SKM-1 (cell line): ENCODE measurements around the gene MBOAT1.
A peak's percentile ranks its signal among the peaks of the same experiment; 100 is the strongest.
"Not testable (repeated sequence)": the region's sequence is repeated elsewhere in the genome, so short reads cannot be mapped to it uniquely, and the experiment has no call there.

Source experiments
- DNase-seq: peaks from one replicate; lab custom pipeline; 2025; ENCODE audit not compliant: unreplicated experiment; lab: John Stamatoyannopoulos, UW

MBOAT1 gene, protein sequence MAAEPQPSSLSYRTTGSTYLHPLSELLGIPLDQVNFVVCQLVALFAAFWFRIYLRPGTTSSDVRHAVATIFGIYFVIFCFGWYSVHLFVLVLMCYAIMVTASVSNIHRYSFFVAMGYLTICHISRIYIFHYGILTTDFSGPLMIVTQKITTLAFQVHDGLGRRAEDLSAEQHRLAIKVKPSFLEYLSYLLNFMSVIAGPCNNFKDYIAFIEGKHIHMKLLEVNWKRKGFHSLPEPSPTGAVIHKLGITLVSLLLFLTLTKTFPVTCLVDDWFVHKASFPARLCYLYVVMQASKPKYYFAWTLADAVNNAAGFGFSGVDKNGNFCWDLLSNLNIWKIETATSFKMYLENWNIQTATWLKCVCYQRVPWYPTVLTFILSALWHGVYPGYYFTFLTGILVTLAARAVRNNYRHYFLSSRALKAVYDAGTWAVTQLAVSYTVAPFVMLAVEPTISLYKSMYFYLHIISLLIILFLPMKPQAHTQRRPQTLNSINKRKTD

DNA sequence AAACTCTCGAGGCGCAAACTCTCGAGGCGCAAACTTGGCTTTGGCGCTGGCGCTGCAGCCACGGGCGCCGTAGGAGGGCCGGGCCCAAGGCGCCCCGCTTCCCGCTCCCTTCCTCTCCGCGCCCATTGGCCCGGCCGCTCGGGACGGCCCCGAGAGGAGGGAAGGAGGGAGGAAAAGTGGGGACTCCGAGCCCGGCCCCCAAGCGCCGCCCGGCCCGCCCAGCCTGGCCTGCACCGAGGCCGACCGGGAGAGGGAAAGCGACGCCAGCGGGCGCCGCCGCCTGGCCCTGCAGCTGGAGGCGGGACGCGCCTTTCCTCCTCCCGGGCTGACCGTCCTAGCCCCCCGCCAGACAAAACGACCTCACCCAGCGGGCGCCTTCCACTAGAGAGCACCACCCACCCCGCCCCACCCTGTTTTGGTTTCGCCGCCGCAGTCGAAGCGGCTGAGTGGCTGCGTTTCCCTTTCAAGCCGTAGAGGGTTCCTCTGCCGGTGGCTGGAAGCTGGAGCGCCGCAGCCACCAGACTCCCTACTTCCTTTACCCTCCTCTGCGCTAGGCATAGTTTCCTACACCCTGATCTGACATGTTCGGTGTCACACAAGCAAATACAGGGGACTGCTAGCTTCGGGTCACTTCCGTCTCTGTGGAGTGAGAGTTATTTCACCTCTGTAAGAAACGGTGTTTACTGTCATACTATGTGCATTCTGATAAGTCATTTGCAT lies at the start of gene MBOAT1:
Gene MBOAT1 (minus strand): TSS at position 78 of the 720 bp plus-strand sequence. CDS start 235 bp downstream, outside the sequence.
- DNase-seq = peak; percentile 89

GRCh38 chr6:20261685-20262084 lies 49.4 kb upstream of the MBOAT1 start:
- DNase-seq = no peak

DNA sequence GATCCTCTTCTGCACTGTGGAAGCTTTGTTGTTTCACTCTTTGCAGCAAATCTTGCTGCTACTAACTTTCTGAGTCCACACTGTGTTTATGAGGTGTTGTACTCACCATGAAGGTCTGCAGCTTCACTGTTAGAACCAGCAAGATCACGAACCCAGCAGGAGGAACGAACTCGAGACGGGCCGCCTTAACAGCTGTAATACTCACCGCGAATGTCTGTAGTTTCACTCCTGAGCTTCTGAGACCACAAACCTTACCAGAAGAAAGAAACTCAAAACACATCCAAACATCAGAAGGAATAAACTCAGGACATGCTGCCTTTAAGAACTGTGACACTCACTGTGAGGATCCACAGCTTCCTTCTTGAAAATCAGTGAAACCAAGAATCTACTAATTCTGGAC lies 48.1 kb upstream of the MBOAT1 start:
- no peak for DNase-seq

- no peak for DNase-seq
Observed at GRCh38 chr6:20259316-20260049, 47.2 kb upstream of the MBOAT1 start.

DNA sequence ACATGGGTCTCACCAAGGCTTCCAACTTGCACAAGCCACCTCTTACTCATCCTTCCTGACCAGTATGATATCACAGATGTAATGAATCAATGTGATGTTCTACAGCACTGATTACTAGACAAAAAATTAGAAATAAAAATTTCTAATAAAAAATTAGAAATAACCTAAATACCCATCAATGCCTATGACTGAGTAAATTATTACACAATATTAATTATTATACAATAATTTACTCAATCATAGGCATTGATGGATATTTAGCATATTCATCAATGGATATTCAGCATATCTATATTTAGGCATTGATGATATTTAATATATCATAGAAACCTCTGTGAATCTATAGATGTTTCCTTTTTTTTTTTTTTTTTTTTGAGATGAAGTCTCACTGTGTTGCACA lies 43.2 kb upstream of the MBOAT1 start:
- no peak for DNase-seq

- no peak for DNase-seq
Observed at GRCh38 chr6:20254295-20254694, 42.0 kb upstream of the MBOAT1 start.

DNA sequence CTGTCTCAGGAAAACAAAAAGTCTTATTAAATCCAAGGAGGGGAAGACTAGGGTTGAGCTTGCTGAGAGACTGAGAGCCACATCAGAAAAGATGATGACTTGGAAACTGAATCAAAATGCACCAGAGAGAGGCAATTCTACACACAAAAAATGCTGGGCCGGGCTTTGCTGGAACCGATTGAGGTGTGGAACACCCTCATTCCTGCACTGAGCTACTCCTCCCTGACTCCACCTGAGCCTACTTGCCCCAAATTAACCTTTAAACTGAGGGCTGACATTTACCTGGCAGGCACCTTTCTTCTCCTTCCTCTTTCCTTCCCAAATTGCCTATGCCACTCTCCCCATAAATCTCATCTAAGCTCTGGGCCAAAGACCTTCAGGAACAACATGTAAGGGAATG lies 40.8 kb upstream of the MBOAT1 start:
- no peak for DNase-seq

DNA sequence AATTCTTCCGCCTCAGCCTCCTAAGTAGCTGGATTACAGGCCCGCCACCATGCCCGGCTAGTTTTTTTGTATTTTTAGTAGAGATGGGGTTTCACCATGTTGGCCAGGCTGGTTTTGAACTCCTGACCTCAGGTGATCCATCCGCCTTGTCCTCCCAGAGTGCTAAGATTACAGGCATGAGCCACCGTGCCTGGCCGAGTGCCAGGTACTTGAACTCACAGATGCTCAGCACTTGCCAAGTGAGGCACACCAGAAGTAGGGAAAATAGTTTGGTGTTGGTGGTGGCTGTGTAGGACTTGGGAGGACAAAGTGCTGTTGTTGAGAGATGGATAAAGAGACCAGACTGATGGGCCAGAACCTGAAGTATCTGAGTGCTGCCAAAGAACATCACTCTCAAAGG lies 40.0 kb upstream of the MBOAT1 start:
- no peak for DNase-seq

DNA sequence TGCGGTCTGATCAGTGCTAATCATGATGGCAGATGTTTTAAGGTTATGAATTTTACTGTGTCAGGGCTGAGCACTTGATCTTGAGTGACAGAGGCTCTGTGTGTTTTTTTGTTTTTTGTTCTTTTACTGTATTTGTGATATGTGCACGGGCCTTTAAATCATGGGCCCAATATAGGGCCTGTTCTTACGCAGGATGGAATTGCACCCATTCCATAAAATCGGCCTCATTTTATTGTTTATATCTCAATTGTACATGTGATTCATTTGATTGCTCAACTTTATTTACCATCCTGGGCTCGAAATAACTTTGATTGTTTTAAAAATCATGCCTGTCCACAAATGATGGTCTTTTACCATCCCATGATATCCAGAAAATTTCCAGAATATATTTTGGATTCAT lies 39.3 kb upstream of the MBOAT1 start:
- DNase-seq = no peak

GRCh38 chr6:20246125-20246524 lies 33.9 kb upstream of the MBOAT1 start:
- DNase-seq = no peak

- DNase-seq = not testable (repeated sequence)
Observed at GRCh38 chr6:20244807-20245681, 32.8 kb upstream of the MBOAT1 start.

DNA sequence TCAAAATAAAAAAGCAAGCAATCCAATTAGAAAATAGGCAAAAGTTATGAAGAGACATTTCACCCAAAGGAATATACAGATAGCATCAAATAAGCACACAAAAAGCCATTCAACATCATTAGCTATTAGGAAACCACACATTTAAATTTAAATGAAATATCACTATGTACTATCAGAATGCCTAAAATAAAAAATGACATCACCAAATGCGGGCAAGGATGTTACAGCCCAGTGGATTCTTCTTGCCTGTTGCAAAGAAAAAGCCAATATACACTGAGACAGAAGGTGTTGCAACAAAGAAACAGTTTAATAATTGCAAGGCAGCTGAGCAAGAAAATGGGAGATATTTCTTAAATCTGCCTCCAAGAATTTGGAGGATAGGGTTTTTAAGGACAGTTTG lies 31.0 kb upstream of the MBOAT1 start:
- DNase-seq = no peak

- DNase-seq = no peak
Observed at GRCh38 chr6:20242397-20242796, 30.1 kb upstream of the MBOAT1 start.

GRCh38 chr6:20241102-20241501 lies 28.8 kb upstream of the MBOAT1 start:
- no peak for DNase-seq

DNA sequence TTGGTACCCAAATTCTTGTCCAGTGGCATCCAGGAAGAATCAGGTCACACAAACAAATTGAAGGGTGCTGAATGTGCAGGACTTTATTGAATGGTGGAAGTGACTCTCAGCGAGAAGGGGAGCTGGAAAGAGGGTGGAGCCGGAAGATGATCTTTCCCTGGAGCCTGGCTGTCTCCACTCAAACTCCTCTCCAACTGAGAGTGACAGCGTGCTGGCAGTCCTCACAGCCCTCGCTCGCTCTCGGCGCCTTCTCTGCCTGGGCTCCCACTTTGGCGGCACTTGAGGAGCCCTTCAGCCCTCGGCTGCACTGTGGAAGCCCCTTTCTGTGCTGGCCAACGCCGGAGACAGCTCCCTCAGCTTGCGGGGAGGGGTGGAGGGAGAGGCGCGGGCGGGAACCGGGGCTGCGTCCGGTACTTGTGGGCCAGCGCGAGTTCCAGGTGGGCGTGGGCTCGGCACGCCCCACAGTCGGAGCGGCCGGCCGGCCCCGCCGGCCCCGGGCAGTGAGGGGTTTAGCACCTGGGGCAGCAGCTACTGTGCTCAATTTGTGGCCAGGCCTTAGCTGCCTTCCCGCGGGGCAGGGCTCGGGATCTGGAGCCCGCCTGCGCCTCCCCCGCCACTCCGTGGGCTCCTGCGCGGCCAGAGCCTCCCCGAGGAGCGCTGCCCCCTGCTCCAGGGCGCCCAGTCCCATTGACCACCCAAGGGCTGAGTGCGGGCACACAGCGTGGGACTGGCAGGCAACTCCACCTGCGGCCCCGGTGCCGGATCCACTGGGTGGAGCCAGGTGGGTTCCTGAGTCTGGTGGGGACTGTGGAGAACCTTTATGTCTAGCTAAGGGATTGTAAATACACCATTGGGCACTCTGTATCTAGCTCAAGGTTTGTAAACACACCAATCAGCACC lies 26.7 kb upstream of the MBOAT1 start:
- DNase-seq = no peak

DNA sequence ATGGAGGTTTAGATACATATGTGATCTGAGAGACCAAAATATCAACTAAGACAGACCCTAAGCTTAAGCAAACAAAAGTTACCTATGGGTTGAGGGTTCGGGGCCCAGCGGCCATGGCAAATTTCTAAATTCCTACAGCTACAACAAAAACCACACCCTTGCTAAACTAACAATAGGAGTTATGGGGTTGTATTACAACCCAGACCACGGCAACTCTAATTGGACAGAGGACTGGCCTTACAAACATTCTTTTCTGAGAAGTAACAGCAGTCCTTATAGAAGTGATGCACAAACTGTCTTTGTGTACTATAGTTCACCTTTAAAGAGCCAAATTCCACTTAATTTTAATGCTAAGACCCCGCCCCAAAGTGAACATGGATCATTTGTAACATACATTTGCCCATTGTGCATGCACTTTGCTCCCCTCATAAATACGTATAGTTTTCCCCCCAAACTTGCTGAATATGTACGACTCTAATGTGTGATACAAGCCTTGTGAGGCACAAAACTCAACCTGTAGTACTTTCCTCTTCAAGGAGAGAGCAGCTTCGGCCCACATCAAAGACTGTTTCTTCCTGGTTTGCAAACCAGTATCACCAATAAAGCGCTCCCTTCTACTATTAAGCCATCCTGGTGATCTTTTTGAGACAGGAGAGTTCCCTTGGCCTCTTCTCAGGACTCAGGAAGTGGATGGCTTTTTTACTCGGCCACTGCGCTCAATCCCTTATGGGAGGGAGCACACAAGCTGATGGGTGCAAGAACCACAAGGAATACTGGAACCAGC lies 25.6 kb upstream of the MBOAT1 start:
- no peak for DNase-seq

DNA sequence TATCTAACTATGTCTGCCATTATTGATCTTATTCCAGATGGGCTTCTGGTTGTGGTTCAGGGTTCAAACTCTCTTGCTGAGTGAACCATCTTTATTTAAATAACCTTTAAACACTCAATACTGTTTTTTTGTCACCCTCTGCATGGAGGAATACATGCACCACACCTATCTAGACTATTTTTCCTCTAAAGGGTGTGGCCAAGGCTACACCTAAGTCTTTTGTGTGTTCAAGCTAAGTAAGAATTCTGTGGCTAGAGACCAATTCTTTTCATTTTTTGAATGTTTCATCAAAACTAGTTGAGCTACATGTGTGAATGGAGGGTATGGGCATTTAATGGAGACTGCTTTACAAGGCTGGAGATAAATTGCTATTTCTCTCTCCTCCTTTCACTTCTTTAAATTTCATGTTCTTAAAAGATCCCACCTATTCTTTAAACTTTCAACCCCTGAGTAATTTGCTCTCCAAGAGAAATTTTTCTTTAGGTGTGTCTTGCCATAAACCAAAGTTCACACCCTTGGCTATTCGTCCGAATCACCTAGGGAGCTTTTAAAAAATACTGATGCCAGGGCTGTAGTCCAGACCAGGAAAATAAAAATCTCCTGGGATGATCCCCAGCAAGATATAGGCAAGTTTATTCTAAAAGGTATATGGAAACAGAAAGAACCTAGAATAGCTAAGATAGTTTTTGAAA lies 24.8 kb upstream of the MBOAT1 start:
- no peak for DNase-seq

DNA sequence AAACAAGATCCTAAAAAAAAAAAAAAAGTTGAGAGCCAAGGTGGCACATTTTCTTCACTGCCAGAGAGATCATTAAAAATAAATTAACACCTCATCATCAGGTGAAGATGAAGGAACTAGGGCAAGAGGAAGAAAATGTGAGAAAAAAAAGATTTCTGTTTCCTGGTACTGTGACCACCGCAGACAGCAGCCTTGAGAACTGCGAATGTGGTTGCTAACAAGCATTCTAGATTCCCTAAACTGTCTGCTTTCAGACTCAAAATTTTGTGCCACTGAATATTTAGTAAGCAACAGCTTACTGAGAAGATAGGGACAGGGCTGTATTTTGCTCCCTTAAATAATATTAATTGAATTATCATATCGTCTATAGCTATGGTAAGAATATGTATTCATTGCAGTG lies 24.1 kb upstream of the MBOAT1 start:
- DNase-seq = no peak
